OCI-LY1 (cell line): ENCODE data around the gene VN1R5.

Experiments used
- EZH2 ChIP-seq: fragments of 200-600 bp; sonication (generic), shearing (Covaris generic); IDR thresholded peaks from 2 replicates; pipeline ENCODE4 v1.8.0; 2017; ENCODE audit warnings: borderline replicate concordance, mixed run types, mild to moderate bottlenecking, antibody characterized with exemption, low read length, moderate library complexity, mixed read lengths
- TF ChIP-seq, protein P1 (sequence below): fragments of 200-600 bp; sonication (generic), shearing (Covaris generic); IDR thresholded peaks from 2 replicates; pipeline ENCODE4 v1.5.1; 2017; ENCODE audit warnings: mild to moderate bottlenecking, antibody characterized with exemption, low read length, moderate library complexity, mixed read lengths

DNA sequence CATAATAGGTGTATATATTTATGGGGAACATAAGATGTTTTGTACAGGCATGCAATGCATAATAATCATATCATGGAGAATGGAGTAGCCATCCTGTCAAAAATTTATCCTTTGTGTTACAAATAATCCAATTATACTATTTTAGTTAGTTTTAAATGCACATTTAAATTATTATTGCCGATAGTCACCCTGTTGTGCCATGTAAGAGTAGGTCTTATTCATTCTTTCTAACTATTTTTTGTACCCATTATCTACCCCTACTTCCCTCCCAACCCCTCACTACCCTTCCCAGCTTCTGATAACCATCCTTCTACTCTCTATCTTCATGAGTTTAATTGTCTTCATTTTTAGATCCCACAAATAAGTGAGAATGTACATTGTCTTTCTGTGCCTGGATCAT lies 8.3 kb upstream of the VN1R5 start:
- TF ChIP-seq, protein P1, sequence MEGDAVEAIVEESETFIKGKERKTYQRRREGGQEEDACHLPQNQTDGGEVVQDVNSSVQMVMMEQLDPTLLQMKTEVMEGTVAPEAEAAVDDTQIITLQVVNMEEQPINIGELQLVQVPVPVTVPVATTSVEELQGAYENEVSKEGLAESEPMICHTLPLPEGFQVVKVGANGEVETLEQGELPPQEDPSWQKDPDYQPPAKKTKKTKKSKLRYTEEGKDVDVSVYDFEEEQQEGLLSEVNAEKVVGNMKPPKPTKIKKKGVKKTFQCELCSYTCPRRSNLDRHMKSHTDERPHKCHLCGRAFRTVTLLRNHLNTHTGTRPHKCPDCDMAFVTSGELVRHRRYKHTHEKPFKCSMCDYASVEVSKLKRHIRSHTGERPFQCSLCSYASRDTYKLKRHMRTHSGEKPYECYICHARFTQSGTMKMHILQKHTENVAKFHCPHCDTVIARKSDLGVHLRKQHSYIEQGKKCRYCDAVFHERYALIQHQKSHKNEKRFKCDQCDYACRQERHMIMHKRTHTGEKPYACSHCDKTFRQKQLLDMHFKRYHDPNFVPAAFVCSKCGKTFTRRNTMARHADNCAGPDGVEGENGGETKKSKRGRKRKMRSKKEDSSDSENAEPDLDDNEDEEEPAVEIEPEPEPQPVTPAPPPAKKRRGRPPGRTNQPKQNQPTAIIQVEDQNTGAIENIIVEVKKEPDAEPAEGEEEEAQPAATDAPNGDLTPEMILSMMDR: no peak
- TF ChIP-seq EZH2: no peak
